Measurements from ENCODE around the gene CPHXL. TPM values are rescaled to one million over a fixed set of nuclear protein-coding genes. Genes with fewer than 3 reads are reported as not detected.

Gene CPHXL
- total RNA-seq, 1 experiment from 2014 or later, result not detected

DNA sequence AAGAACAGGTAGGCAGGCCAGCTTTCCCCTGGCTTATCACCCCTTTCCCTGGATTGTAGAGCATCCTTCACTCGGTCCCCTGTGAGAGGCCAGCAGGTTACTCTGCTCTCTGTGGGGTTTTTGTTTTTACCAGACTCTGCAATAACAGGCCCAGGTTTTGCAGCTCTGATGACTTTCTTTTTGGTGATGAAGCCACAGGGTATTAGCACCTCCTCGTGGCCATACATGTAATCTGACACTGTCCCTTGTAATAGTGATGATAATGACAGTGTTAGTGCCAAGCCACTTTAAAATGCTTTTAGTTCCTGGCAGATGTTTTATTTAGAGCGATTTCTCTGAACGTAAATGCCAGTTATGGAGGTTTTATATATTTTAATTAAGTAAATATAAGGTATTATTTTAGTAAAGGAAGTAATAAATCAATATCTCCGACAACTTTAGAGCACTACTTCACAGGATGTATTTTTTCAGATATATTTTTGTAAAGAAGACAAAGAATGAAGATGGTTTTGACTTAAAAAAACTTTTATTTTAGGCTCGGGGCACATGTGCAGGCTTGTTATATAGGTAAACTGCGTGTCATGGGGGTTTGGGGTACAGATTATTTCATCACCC, 38.0 kb upstream of the CPHXL start:
- H3K23ac ChIP-seq (ENCODE audit: insufficient read length, low read depth, low read length), result no peak overlapping the region
- no peak overlapping the region for H3K27ac Mint-ChIP-seq
- H3K4me1 ChIP-seq (ENCODE audit: insufficient read depth, low read length), result no peaks in the 10 kb centered on the region
- H3K4me2 ChIP-seq (ENCODE audit: insufficient read depth, insufficient read length, low read length), result no peak overlapping the region
- H3K23me2 ChIP-seq (ENCODE audit: insufficient read length, low read depth, low read length, poor library complexity, severe bottlenecking), result no peaks in the 10 kb centered on the region
- no peak overlapping the region for H3K4ac ChIP-seq (ENCODE audit: low read depth, low read length)
- no CpG with 5 or more reads among the region's 7 CpGs for WGBS (ENCODE audit: extremely low coverage, insufficient read length, low lambda C conversion rate)
- no peak overlapping the region for H2AK5ac ChIP-seq (ENCODE audit: insufficient read length, low read length)
- peaks cover 2% of the 10 kb centered on the region; the same call in 1 of the 2 replicates for H3K27me3 Mint-ChIP-seq (ENCODE audit: low read depth)
- 0 out of 7 replicates have a peak, but pooled peaks cover 0 to 2% (median 0%) of the 10 kb centered on the region in 3 experiments for H3K36me3 Mint-ChIP-seq (ENCODE audit: insufficient read depth in 1 of 3, low read depth in 3 of 3)
- peak; percentile 90 for TF ChIP-seq CTCF (conservative IDR thresholded peaks at IDR 0.05)
- H3K79me1 ChIP-seq (ENCODE audit: insufficient read depth, low read depth, low read length, poor library complexity, severe bottlenecking), result no peaks in the 10 kb centered on the region
- no peak overlapping the region for H2BK20ac ChIP-seq (ENCODE audit: low read depth, low read length, poor library complexity, severe bottlenecking)
- no peak overlapping the region for H3K56ac ChIP-seq (ENCODE audit: insufficient read length, low read depth, low read length)
- H3K4me1 Mint-ChIP-seq, result peaks cover 4 to 11% of the 10 kb centered on the region in 2 experiments; a peak in 3 of 4 replicates
- no peak overlapping the region for H3K4me3 Mint-ChIP-seq
- peak; percentile 60 for DNase-seq
- no peak overlapping the region for H3K14ac ChIP-seq (ENCODE audit: insufficient read depth, low read length)
- no peak overlapping the region for H3T11ph ChIP-seq (ENCODE audit: low read length)
- peaks cover 3 to 6% of the 10 kb centered on the region in 2 experiments; a peak in 3 of 5 replicates for H3K9me3 Mint-ChIP-seq
- H4K5ac ChIP-seq (ENCODE audit: insufficient read length, low read depth, low read length), result no peak overlapping the region
- H3K9me3 ChIP-seq (ENCODE audit: control insufficient read depth, low read depth, low read length), result no peaks in the 10 kb centered on the region
- H2BK15ac ChIP-seq (ENCODE audit: low read depth, low read length), result no peak overlapping the region
- no peak overlapping the region for H2BK5ac ChIP-seq (ENCODE audit: insufficient read length, low read length)
- H3K27me3 ChIP-seq (ENCODE audit: insufficient read depth, low read length), result no peaks in the 10 kb centered on the region
- no peak overlapping the region for H2BK12ac ChIP-seq (ENCODE audit: insufficient read length, low read depth, low read length)
- no peak overlapping the region for H3K18ac ChIP-seq (ENCODE audit: insufficient read length, low read depth, low read length)
- no peak overlapping the region for H2BK120ac ChIP-seq (ENCODE audit: low read depth, low read length, poor library complexity, severe bottlenecking)
- no peak overlapping the region for H4K91ac ChIP-seq (ENCODE audit: insufficient read length, low read depth, low read length)
- H4K20me1 ChIP-seq (ENCODE audit: control insufficient read depth, insufficient read depth, insufficient read length), result no peaks in the 10 kb centered on the region
- no peak overlapping the region for H2AFZ ChIP-seq (ENCODE audit: low read length)
- no peaks in the 10 kb centered on the region for H3K79me2 ChIP-seq (ENCODE audit: insufficient read depth, low read length)
- no peak overlapping the region for H3K9ac ChIP-seq (ENCODE audit: extremely low read depth, insufficient read length, low read length)
- no peak overlapping the region for H4K8ac ChIP-seq (replicated peaks; ENCODE audit: insufficient read length, low read depth, low read length)
- H3K27ac ChIP-seq (ENCODE audit: insufficient read length, low read depth, low read length), result no peak overlapping the region

All from H9 (cell line).